ENCODE data around the gene PPP3CA.

GRCh38 chr4:101000496-101000895 lies 346.8 kb downstream of the PPP3CA start:
- TF ChIP-seq POLR2AphosphoS5 (IDR thresholded peaks at IDR 0.05; ENCODE audit: low read depth, low read length) (no peak), TAF1 (IDR thresholded peaks at IDR 0.05; ENCODE audit: low read depth, low read length) (no peak), POLR2A (IDR thresholded peaks at IDR 0.05; ENCODE audit: low read depth, low read length) (no peak), PAX5 (IDR thresholded peaks at IDR 0.05; ENCODE audit: insufficient read depth, low read length, severe bottlenecking) (no peak)
